Measurements from ENCODE around the gene RFX3. TPM values are rescaled to one million over a fixed set of nuclear protein-coding genes. Genes with fewer than 3 reads are reported as not detected.
A peak's percentile ranks its signal among the peaks of the same experiment; 100 is the strongest.

RFX3 gene
- total RNA-seq, 1 experiment from 2014 or later: 4.5 TPM

- no peak for ATAC-seq
- intact Hi-C loops (cut with micrococcal nuclease): loop anchor here (10.0 kb wide), 1 partner anchor 761 kb away; no protein-coding TSS in a partner anchor
These were observed 61.7 kb downstream of the RFX3 start for GRCh38 chr9:3464033-3464638.

GRCh38 chr9:3458806-3459475, 66.9 kb downstream of the RFX3 start:
- ChIA-PET POLR2A (ENCODE audit: unreplicated experiment) (no interaction called here), CTCF (no interaction called here)
- Histone ChIP-seq H2AFZ (ENCODE audit: low read length) (no peak overlapping the region), H3K4me3 (ENCODE audit: low read length) (no peak overlapping the region), H3K27me3 (ENCODE audit: low read length) (no peaks in the 10 kb centered on the region), H3K27ac (ENCODE audit: low read length) (no peak overlapping the region), H3K9ac (ENCODE audit: low read length) (no peak overlapping the region), H3K4me1 (ENCODE audit: insufficient read depth, low read length) (no peaks in the 10 kb centered on the region), H3F3A (ENCODE audit: low read length, unreplicated experiment) (no peaks in the 10 kb centered on the region), H3K79me2 (ENCODE audit: low read length) (no peaks in the 10 kb centered on the region), H3K36me3 (ENCODE audit: low read depth, low read length) (no peaks in the 10 kb centered on the region), H3K9me2 (replicated peaks; ENCODE audit: low read length) (no peaks in the 10 kb centered on the region), H4K20me1 (ENCODE audit: low read length) (no peaks in the 10 kb centered on the region), H3K4me2 (ENCODE audit: low read length) (no peak overlapping the region), H3K9me3 (ENCODE audit: low read length) (no peaks in the 10 kb centered on the region)
- DNase-seq: no peak
- TF ChIP-seq CTCF (conservative IDR thresholded peaks at IDR 0.05; ENCODE audit: low read depth, low read length) (no peak), EZH2 (IDR thresholded peaks at IDR 0.05; ENCODE audit: low read length, unreplicated experiment) (no peak), EZH2phosphoT487 (IDR thresholded peaks at IDR 0.05; ENCODE audit: borderline replicate concordance, low read length) (no peak)
- no TSS peak for BruUV-seq (replicated peaks)
- intact Hi-C loops (cut with micrococcal nuclease): no loop called here
- ATAC-seq: no peak

More at GRCh38 chr9:3464033-3464638, 61.7 kb downstream of the RFX3 start:
- Histone ChIP-seq H3K79me2 (ENCODE audit: low read length) (no peaks in the 10 kb centered on the region), H3K27me3 (ENCODE audit: low read length) (no peaks in the 10 kb centered on the region), H3K4me3 (ENCODE audit: low read length) (no peak overlapping the region), H3K36me3 (ENCODE audit: low read depth, low read length) (no peaks in the 10 kb centered on the region), H2AFZ (ENCODE audit: low read length) (no peak overlapping the region), H3K9me2 (replicated peaks; ENCODE audit: low read length) (no peaks in the 10 kb centered on the region), H3K27ac (ENCODE audit: low read length) (no peak overlapping the region), H4K20me1 (ENCODE audit: low read length) (no peaks in the 10 kb centered on the region), H3K9ac (ENCODE audit: low read length) (no peak overlapping the region), H3F3A (ENCODE audit: low read length, unreplicated experiment) (no peaks in the 10 kb centered on the region), H3K4me2 (ENCODE audit: low read length) (no peak overlapping the region), H3K9me3 (ENCODE audit: low read length) (no peaks in the 10 kb centered on the region), H3K4me1 (ENCODE audit: insufficient read depth, low read length) (0 out of 2 replicates have a peak, but pooled peaks cover 3% of the 10 kb centered on the region)
- TF ChIP-seq EZH2phosphoT487 (IDR thresholded peaks at IDR 0.05; ENCODE audit: borderline replicate concordance, low read length) (no peak), EZH2 (IDR thresholded peaks at IDR 0.05; ENCODE audit: low read length, unreplicated experiment) (no peak), CTCF (conservative IDR thresholded peaks at IDR 0.05; ENCODE audit: low read depth, low read length) (no peak)
- peak; percentile 6 for DNase-seq
- CTCF ChIA-PET: interaction anchor here (0.7 kb wide), 1 partner anchor 248 kb away, joined by 3 read pairs; no protein-coding TSS in a partner anchor
- no TSS peak for BruUV-seq (replicated peaks)
- POLR2A ChIA-PET (ENCODE audit: unreplicated experiment): no interaction called here

- Histone ChIP-seq H4K20me1 (ENCODE audit: low read length) (no peaks in the 10 kb centered on the region), H3F3A (ENCODE audit: low read length, unreplicated experiment) (no peaks in the 10 kb centered on the region), H3K79me2 (ENCODE audit: low read length) (no peaks in the 10 kb centered on the region), H3K4me3 (ENCODE audit: low read length) (no peak overlapping the region), H2AFZ (ENCODE audit: low read length) (no peak overlapping the region), H3K4me2 (ENCODE audit: low read length) (no peak overlapping the region), H3K27me3 (ENCODE audit: low read length) (no peaks in the 10 kb centered on the region), H3K36me3 (ENCODE audit: low read depth, low read length) (no peaks in the 10 kb centered on the region), H3K27ac (ENCODE audit: low read length) (no peak overlapping the region), H3K9me2 (replicated peaks; ENCODE audit: low read length) (no peaks in the 10 kb centered on the region), H3K9ac (ENCODE audit: low read length) (no peak overlapping the region), H3K9me3 (ENCODE audit: low read length) (no peaks in the 10 kb centered on the region), H3K4me1 (ENCODE audit: insufficient read depth, low read length) (no peaks in the 10 kb centered on the region)
- POLR2A ChIA-PET (ENCODE audit: unreplicated experiment): no interaction called here
- DNase-seq: no peak
- CTCF ChIA-PET: no interaction called here
- ATAC-seq: no peak
- no peak for TF ChIP-seq CTCF (conservative IDR thresholded peaks at IDR 0.05; ENCODE audit: low read depth, low read length)
- no peak for TF ChIP-seq EZH2 (IDR thresholded peaks at IDR 0.05; ENCODE audit: low read length, unreplicated experiment)
- no peak for TF ChIP-seq EZH2phosphoT487 (IDR thresholded peaks at IDR 0.05; ENCODE audit: borderline replicate concordance, low read length)
- intact Hi-C loops (cut with micrococcal nuclease): no loop called here
- no TSS peak for BruUV-seq (replicated peaks)
These were observed 68.6 kb downstream of the RFX3 start for GRCh38 chr9:3457175-3457574.
